NCI-H524 (cell line): ENCODE data around the gene DUSP19.

Experiments used
- DNase-seq, 2 experiments: peaks; one replicate each; lab custom pipeline; 2025; lab: John Stamatoyannopoulos, UW

The DUSP19 gene

GRCh38 chr2:183068561-183068960, 10.0 kb upstream of the DUSP19 start:
- DNase-seq: no peak

- DNase-seq: no peak
These were observed 9.4 kb upstream of the DUSP19 start for GRCh38 chr2:183069174-183069573.

GRCh38 chr2:183070942-183071844, 7.4 kb upstream of the DUSP19 start:
- no peak for DNase-seq

GRCh38 chr2:183072177-183072576, 6.4 kb upstream of the DUSP19 start:
- no peak for DNase-seq

- peak in 1 of 2 experiments; percentile 80 for DNase-seq
These were observed 434 bp upstream of the DUSP19 start for GRCh38 chr2:183078163-183078463.

- DNase-seq: peak in 1 of 2 experiments; percentile 18
These were observed 710 bp downstream of the DUSP19 start for GRCh38 chr2:183079139-183079775.

- DNase-seq: no peak
These were observed 3.4 kb downstream of the DUSP19 start for GRCh38 chr2:183081911-183082310.

- DNase-seq: no peak
These were observed 9.5 kb downstream of the DUSP19 start for GRCh38 chr2:183088061-183088460.

- no peak for DNase-seq
These were observed 10.8 kb downstream of the DUSP19 start for GRCh38 chr2:183089192-183089851.

- DNase-seq: no peak
These were observed 12.9 kb downstream of the DUSP19 start for GRCh38 chr2:183091318-183091953.

GRCh38 chr2:183091954-183092345, 13.4 kb downstream of the DUSP19 start:
- DNase-seq: no peak

- DNase-seq: peak in 1 of 2 experiments; percentile 3
These were observed 15.5 kb downstream of the DUSP19 start for GRCh38 chr2:183093857-183094657.

GRCh38 chr2:183105402-183106134, 27.0 kb downstream of the DUSP19 start:
- DNase-seq: no peak

GRCh38 chr2:183112577-183112976, 34.0 kb downstream of the DUSP19 start:
- no peak for DNase-seq

- DNase-seq: no peak
These were observed 35.1 kb downstream of the DUSP19 start for GRCh38 chr2:183113630-183114029.

GRCh38 chr2:183117226-183117625, 38.7 kb downstream of the DUSP19 start:
- no peak for DNase-seq

- peak in 1 of 2 experiments; percentile 43 for DNase-seq
These were observed 44.8 kb downstream of the DUSP19 start for GRCh38 chr2:183123117-183123958.

GRCh38 chr2:183123959-183124221, 45.3 kb downstream of the DUSP19 start:
- no peak for DNase-seq

- DNase-seq: peak; percentile 89 to 95
These were observed 45.8 kb downstream of the DUSP19 start, which contains the start of gene NUP35 for GRCh38 chr2:183124222-183124956. NUP35 (plus strand) TSS chr2:183124443; CDS start chr2:183124458, 15 bp downstream.

- no peak for DNase-seq
These were observed 46.4 kb downstream of the DUSP19 start for GRCh38 chr2:183124957-183125255.
